OCI-LY1 (cell line): Measurements from ENCODE around the gene C12orf60.

Experiments used
- H2AFZ ChIP-seq: fragments of 200-600 bp; sonication (generic), shearing (Covaris generic); 2 replicates; pipeline ENCODE4 v1.6.0; 2014; ENCODE audit warnings: antibody characterized with exemption, mild to moderate bottlenecking, low read length
- H3F3A ChIP-seq: fragments of 200-600 bp; sonication (generic), shearing (Covaris generic); 2 replicates; pipeline ENCODE4 v1.6.0; 2014; ENCODE audit warnings: mild to moderate bottlenecking, antibody characterized with exemption, low read length, moderate library complexity; ENCODE audit not compliant: insufficient read depth
- H3K27ac ChIP-seq: fragments of 200-600 bp; sonication (generic); 2 replicates; pipeline ENCODE4 v1.5.1; 2014; ENCODE audit warnings: low read length, mixed run types, mild to moderate bottlenecking, low read depth; ENCODE audit not compliant: poor library complexity, severe bottlenecking
- H3K27me3 ChIP-seq: fragments of 200-600 bp; sonication (generic); 2 replicates; pipeline ENCODE4 v1.6.0; 2014; ENCODE audit warnings: antibody characterized with exemption, mild to moderate bottlenecking, low read length, moderate library complexity; ENCODE audit not compliant: insufficient read depth
- H3K36me3 ChIP-seq: fragments of 200-600 bp; sonication (generic); 2 replicates; pipeline ENCODE4 v1.6.1; 2014; ENCODE audit warnings: mild to moderate bottlenecking, antibody characterized with exemption, low read length, moderate library complexity, mixed read lengths; ENCODE audit not compliant: insufficient read depth
- H3K4me1 ChIP-seq: fragments of 200-600 bp; sonication (generic); 2 replicates; pipeline ENCODE4 v1.5.1; 2014; ENCODE audit warnings: mild to moderate bottlenecking, low read length, moderate library complexity; ENCODE audit not compliant: insufficient read depth, severe bottlenecking
- H3K4me2 ChIP-seq: fragments of 200-600 bp; sonication (generic), shearing (Covaris generic); 2 replicates; pipeline ENCODE4 v1.6.1; 2014; ENCODE audit warnings: low read length
- H3K4me3 ChIP-seq: fragments of 200-600 bp; sonication (generic); 2 replicates; pipeline ENCODE4 v1.5.1; 2014; ENCODE audit warnings: low read length, low read depth, mild to moderate bottlenecking, mixed read lengths; ENCODE audit not compliant: poor library complexity, severe bottlenecking
- H3K79me2 ChIP-seq: fragments of 200-600 bp; shearing (Covaris generic); 2 replicates; pipeline ENCODE4 v1.6.1; 2016; ENCODE audit warnings: mixed run types, low read length, mixed read lengths; ENCODE audit not compliant: insufficient read depth
- H3K9ac ChIP-seq: fragments of 200-600 bp; sonication (generic), shearing (Covaris generic); 2 replicates; pipeline ENCODE4 v1.6.1; 2014; ENCODE audit warnings: mild to moderate bottlenecking, low read length, mixed read lengths
- H3K9me2 ChIP-seq: fragments of 200-600 bp; sonication (generic), shearing (Covaris generic); 2 replicates; pipeline ENCODE4 v1.6.1; 2014; ENCODE audit warnings: low read depth, mild to moderate bottlenecking, low read length, mixed read lengths
- H3K9me3 ChIP-seq: fragments of 200-600 bp; shearing (Covaris generic); 2 replicates; pipeline ENCODE4 v1.6.1; 2014; ENCODE audit warnings: low read length, mixed read lengths
- H4K20me1 ChIP-seq: fragments of 200-600 bp; sonication (generic), shearing (Covaris generic); 2 replicates; pipeline ENCODE4 v1.6.0; 2016; ENCODE audit warnings: mild to moderate bottlenecking, low read length; ENCODE audit not compliant: insufficient read depth
- EZH2 ChIP-seq: fragments of 200-600 bp; sonication (generic), shearing (Covaris generic); IDR thresholded peaks from 2 replicates; pipeline ENCODE4 v1.8.0; 2017; ENCODE audit warnings: borderline replicate concordance, mixed run types, mild to moderate bottlenecking, antibody characterized with exemption, low read length, moderate library complexity, mixed read lengths
- TF ChIP-seq, protein P1 (sequence below): fragments of 200-600 bp; sonication (generic), shearing (Covaris generic); IDR thresholded peaks from 2 replicates; pipeline ENCODE4 v1.5.1; 2017; ENCODE audit warnings: mild to moderate bottlenecking, antibody characterized with exemption, low read length, moderate library complexity, mixed read lengths

C12orf60 gene

DNA sequence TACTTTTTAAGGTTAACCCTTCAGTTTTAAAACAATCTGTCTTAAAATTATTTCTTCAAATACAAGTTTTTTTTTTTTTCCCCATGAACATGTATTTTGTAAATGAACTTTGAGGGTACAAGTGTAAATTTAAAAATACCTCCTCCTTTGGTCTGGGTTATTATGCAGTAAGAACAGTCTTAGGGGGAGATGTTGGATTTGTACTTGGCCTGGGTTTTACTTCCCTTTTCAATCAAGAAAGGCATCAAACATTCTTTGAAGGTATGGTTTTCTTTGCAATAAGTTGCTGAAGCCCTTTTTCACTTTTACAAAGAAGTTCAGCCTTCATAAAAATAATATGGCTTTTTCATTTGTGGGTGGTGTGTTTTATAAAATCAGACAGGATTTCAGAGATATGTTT is 20.7 kb upstream of the C12orf60 start:
- H3K9me3 ChIP-seq: no peaks in the 10 kb centered on the region
- H3K27me3 ChIP-seq: no peaks in the 10 kb centered on the region
- no peak overlapping the region for H3K27ac ChIP-seq
- H3F3A ChIP-seq: no peaks in the 10 kb centered on the region; the same call in 1 of the 2 replicates
- no peaks in the 10 kb centered on the region for H4K20me1 ChIP-seq
- H3K9me2 ChIP-seq: no peaks in the 10 kb centered on the region
- H3K9ac ChIP-seq: no peak overlapping the region
- no peak overlapping the region for H3K4me3 ChIP-seq
- no peaks in the 10 kb centered on the region for H3K79me2 ChIP-seq
- H3K4me2 ChIP-seq: no peak overlapping the region
- H2AFZ ChIP-seq: no peak overlapping the region
- H3K4me1 ChIP-seq: peaks cover 11% of the 10 kb centered on the region
- peaks cover 30% of the 10 kb centered on the region for H3K36me3 ChIP-seq
- no peak for TF ChIP-seq EZH2
- TF ChIP-seq, protein P1, sequence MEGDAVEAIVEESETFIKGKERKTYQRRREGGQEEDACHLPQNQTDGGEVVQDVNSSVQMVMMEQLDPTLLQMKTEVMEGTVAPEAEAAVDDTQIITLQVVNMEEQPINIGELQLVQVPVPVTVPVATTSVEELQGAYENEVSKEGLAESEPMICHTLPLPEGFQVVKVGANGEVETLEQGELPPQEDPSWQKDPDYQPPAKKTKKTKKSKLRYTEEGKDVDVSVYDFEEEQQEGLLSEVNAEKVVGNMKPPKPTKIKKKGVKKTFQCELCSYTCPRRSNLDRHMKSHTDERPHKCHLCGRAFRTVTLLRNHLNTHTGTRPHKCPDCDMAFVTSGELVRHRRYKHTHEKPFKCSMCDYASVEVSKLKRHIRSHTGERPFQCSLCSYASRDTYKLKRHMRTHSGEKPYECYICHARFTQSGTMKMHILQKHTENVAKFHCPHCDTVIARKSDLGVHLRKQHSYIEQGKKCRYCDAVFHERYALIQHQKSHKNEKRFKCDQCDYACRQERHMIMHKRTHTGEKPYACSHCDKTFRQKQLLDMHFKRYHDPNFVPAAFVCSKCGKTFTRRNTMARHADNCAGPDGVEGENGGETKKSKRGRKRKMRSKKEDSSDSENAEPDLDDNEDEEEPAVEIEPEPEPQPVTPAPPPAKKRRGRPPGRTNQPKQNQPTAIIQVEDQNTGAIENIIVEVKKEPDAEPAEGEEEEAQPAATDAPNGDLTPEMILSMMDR: no peak

DNA sequence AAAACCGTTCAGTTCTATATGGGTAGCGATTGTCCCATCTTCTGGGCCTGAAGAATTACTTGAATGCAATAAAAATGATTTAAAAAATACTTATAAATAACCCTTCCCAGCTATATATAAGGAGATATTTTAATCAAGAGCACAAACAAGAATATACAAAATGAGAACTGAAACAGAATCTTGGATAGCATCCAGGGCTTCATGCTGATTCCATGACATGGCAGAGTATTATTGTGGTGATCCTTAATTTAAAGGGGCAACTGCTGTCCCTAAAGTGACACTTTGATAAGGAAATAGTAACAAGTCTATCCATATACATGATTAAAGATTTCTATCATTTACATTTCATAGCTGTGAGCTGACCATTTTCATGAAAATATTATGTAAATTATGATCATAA is 19.0 kb upstream of the C12orf60 start:
- Histone ChIP-seq H3K27me3 (no peaks in the 10 kb centered on the region), H3K79me2 (no peaks in the 10 kb centered on the region), H3K4me2 (no peak overlapping the region), H3K9ac (no peak overlapping the region), H3K9me2 (no peaks in the 10 kb centered on the region), H2AFZ (no peak overlapping the region), H3F3A (no peaks in the 10 kb centered on the region; the same call in 1 of the 2 replicates), H3K27ac (no peak overlapping the region), H3K4me3 (no peak overlapping the region), H3K4me1 (peaks cover 11% of the 10 kb centered on the region), H4K20me1 (no peaks in the 10 kb centered on the region), H3K9me3 (no peaks in the 10 kb centered on the region), H3K36me3 (peaks cover 46% of the 10 kb centered on the region)
- TF ChIP-seq EZH2: no peak
- TF ChIP-seq, protein P1: no peak

DNA sequence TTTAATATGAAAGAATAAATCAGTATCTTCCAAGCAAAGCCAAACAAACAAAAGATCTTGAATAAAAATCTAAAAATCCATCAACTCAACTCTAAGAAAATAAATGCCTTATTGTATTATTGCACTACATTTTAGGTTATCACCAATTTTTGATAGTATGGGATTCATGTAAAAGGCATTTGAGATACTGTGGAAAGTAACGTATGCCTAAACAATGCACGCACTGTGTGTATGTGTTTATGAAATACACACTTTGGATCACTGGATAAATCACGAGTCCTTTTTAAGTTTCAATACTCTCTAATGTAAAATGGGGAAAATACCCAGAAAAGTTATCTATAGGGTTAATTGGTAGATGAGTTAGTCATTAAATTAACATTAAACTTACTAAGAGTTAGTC is 17.9 kb upstream of the C12orf60 start:
- Histone ChIP-seq H3K79me2 (no peaks in the 10 kb centered on the region), H3K36me3 (peaks cover 57% of the 10 kb centered on the region), H3K4me2 (no peak overlapping the region), H3K9ac (no peak overlapping the region), H3K4me1 (peaks cover 5% of the 10 kb centered on the region), H3K27me3 (no peaks in the 10 kb centered on the region), H3K9me2 (no peaks in the 10 kb centered on the region), H3K27ac (no peak overlapping the region), H3F3A (no peaks in the 10 kb centered on the region; the same call in 1 of the 2 replicates), H3K4me3 (no peak overlapping the region), H2AFZ (no peak overlapping the region), H4K20me1 (no peaks in the 10 kb centered on the region), H3K9me3 (no peaks in the 10 kb centered on the region)
- TF ChIP-seq, protein P1: no peak
- no peak for TF ChIP-seq EZH2
